ENCODE results near the gene TMEM255B. TPM values are rescaled to one million over a fixed set of nuclear protein-coding genes. Genes with fewer than 3 reads are reported as not detected.
A peak's percentile ranks its signal among the peaks of the same experiment; 100 is the strongest.

TMEM255B gene
- total and polyA plus RNA-seq, 2 of the 4 experiments (the other 2 are of a cell fraction) = 0.36 to 0.94 TPM

- TF ChIP-seq, protein P1, sequence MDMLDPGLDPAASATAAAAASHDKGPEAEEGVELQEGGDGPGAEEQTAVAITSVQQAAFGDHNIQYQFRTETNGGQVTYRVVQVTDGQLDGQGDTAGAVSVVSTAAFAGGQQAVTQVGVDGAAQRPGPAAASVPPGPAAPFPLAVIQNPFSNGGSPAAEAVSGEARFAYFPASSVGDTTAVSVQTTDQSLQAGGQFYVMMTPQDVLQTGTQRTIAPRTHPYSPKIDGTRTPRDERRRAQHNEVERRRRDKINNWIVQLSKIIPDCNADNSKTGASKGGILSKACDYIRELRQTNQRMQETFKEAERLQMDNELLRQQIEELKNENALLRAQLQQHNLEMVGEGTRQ (IDR thresholded peaks at IDR 0.05; ENCODE audit: low read depth, low read length) = no peak
- TF ChIP-seq CEBPB (IDR thresholded peaks at IDR 0.05; ENCODE audit: low read depth, low read length) (no peak), CHD1 (IDR thresholded peaks at IDR 0.05; ENCODE audit: low read depth, low read length) (no peak), NFE2L2 (IDR thresholded peaks at IDR 0.05; ENCODE audit: low read depth, low read length) (no peak), ELK1 (IDR thresholded peaks at IDR 0.05; ENCODE audit: borderline replicate concordance, low read depth, low read length) (no peak), RFX5 (IDR thresholded peaks at IDR 0.05; ENCODE audit: low read depth, low read length) (no peak)
- TF ChIP-seq, protein P2, sequence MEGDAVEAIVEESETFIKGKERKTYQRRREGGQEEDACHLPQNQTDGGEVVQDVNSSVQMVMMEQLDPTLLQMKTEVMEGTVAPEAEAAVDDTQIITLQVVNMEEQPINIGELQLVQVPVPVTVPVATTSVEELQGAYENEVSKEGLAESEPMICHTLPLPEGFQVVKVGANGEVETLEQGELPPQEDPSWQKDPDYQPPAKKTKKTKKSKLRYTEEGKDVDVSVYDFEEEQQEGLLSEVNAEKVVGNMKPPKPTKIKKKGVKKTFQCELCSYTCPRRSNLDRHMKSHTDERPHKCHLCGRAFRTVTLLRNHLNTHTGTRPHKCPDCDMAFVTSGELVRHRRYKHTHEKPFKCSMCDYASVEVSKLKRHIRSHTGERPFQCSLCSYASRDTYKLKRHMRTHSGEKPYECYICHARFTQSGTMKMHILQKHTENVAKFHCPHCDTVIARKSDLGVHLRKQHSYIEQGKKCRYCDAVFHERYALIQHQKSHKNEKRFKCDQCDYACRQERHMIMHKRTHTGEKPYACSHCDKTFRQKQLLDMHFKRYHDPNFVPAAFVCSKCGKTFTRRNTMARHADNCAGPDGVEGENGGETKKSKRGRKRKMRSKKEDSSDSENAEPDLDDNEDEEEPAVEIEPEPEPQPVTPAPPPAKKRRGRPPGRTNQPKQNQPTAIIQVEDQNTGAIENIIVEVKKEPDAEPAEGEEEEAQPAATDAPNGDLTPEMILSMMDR (conservative IDR thresholded peaks at IDR 0.05; ENCODE audit: low read depth, low read length) = 0 out of 2 replicates have a peak, but pooled peaks have one; percentile 6
- no peak overlapping the region for H3K23ac ChIP-seq (ENCODE audit: low read depth, low read length)
- CTCF ChIA-PET = interaction anchor here (0.6 kb wide), 1 partner anchor 164 kb away, joined by 3 read pairs; no protein-coding TSS in a partner anchor
- in situ Hi-C loops (cut with MboI; ENCODE audit: low sequenced_read_pairs) = no loop called here
- POLR2A ChIA-PET (ENCODE audit: unreplicated experiment) = no interaction called here
- no peak overlapping the region for H3K56ac ChIP-seq (ENCODE audit: extremely low read depth, insufficient read depth, low read length)
- H3K9me1 ChIP-seq (ENCODE audit: insufficient read depth, low read length) = peaks cover 7% of the 10 kb centered on the region
- WGBS, 2 experiments (ENCODE audit: extremely low coverage in 2 of 2, insufficient read length in 1 of 2) = no CpG with 5 or more reads among the region's 2 CpGs
- DNase-seq = no peak
- H4K8ac ChIP-seq (ENCODE audit: low read depth in 2 of 2, low read length in 2 of 2) = no peak overlapping the region
- no peak overlapping the region for H3K4me3 ChIP-seq (ENCODE audit: insufficient read depth, low read depth, low read length)
- no peak overlapping the region for H2AFZ ChIP-seq (replicated peaks; ENCODE audit: low read length, poor library complexity)
- H3K27ac ChIP-seq (ENCODE audit: insufficient read depth, low read length) = no peak overlapping the region
- no peak overlapping the region for H3K9ac ChIP-seq (ENCODE audit: low read depth, low read length)
- no peak overlapping the region for H4K91ac ChIP-seq (ENCODE audit: insufficient read depth, low read depth, low read length)
- peaks cover 20% of the 10 kb centered on the region for H3K27me3 ChIP-seq (ENCODE audit: control insufficient read depth, insufficient read depth, low read length)
- no peak overlapping the region for H3K14ac ChIP-seq (replicated peaks; ENCODE audit: low read depth, low read length)
- H2BK15ac ChIP-seq (ENCODE audit: low read depth, low read length) = no peak overlapping the region
- intact Hi-C loops (cut with micrococcal nuclease) = no loop called here
- no peak overlapping the region for H3K18ac ChIP-seq (ENCODE audit: low read depth, low read length)
- no peak overlapping the region for H3K4ac ChIP-seq (ENCODE audit: low read depth, low read length)
- no peak overlapping the region for H2BK120ac ChIP-seq (ENCODE audit: low read depth, low read length)
- H2BK20ac ChIP-seq (ENCODE audit: low read depth, low read length) = no peak overlapping the region
- H2BK5ac ChIP-seq (ENCODE audit: low read depth, low read length, poor library complexity, severe bottlenecking) = no peak overlapping the region
- peaks cover 0 to 5% of the 10 kb centered on the region in 2 experiments; a peak in 1 of 4 replicates for H3K79me1 ChIP-seq (ENCODE audit: low read depth in 1 of 2, low read length in 2 of 2)
- dilution Hi-C loops (cut with HindIII; ENCODE audit: low sequenced_read_pairs, unreplicated experiment) = no loop called here
- BruUV-seq (replicated peaks) = no TSS peak
- H2AK9ac ChIP-seq (replicated peaks; ENCODE audit: low read depth, low read length, poor library complexity) = no peak overlapping the region
- H3K4me1 ChIP-seq (ENCODE audit: control insufficient read depth, insufficient read depth, low read length) = peaks cover 3% of the 10 kb centered on the region; the same call in 1 of the 2 replicates
- peaks cover 7% of the 10 kb centered on the region; the same call in 1 of the 2 replicates for H4K20me1 ChIP-seq (ENCODE audit: insufficient read depth, low read length)
- no peak overlapping the region for H3K4me2 ChIP-seq (ENCODE audit: low read depth, low read length)
- H4K5ac ChIP-seq (ENCODE audit: low read depth, low read length) = no peak overlapping the region
- no peaks in the 10 kb centered on the region for H3K36me3 ChIP-seq (ENCODE audit: control insufficient read depth, insufficient read depth, low read length)
- no peak for ATAC-seq (ENCODE audit: low read depth)
- H2AK5ac ChIP-seq (ENCODE audit: low read depth, low read length) = no peak overlapping the region
- H3K9me3 ChIP-seq (ENCODE audit: control insufficient read depth, insufficient read depth, low read length) = peaks cover 7% of the 10 kb centered on the region
Observed at GRCh38 chr13:113781571-113781970, 22.5 kb downstream of the TMEM255B start.

Measured in IMR-90 (cell line).